Epithelial cell of proximal tubule (primary cell): ENCODE data around the gene SULT4A1. TPM values are rescaled to one million over a fixed set of nuclear protein-coding genes. Genes with fewer than 3 reads are reported as not detected.

ENCODE experiments used
- DNase-seq: peaks from one replicate; pipeline ENCODE4 v3.0.0-alpha.2; 2011; ENCODE audit warnings: low read depth
- H3K4me3 ChIP-seq: 2 replicates; pipeline ENCODE4 v1.5.1; 2011; ENCODE audit warnings: low read depth, mild to moderate bottlenecking, low read length
- CTCF ChIP-seq: conservative IDR thresholded peaks from 2 replicates; pipeline ENCODE4 v1.5.1; 2012; ENCODE audit warnings: low read depth, mild to moderate bottlenecking, low read length
- total RNA-seq: library from RNA; depleted of rRNA; stranded (reverse); fragments of >200 nt; gene quantifications from 2 replicates; pipeline ENCODE4 v1.2.3, GENCODE V29; 2015

The SULT4A1 gene
- total RNA-seq, 1 donor from 2014 or later, result 2.1 TPM

- TF ChIP-seq CTCF, result no peak
- no peak for DNase-seq
- H3K4me3 ChIP-seq, result no peak overlapping the region
These were observed 44.9 kb downstream of the SULT4A1 start for GRCh38 chr22:43817402-43817801.

- DNase-seq, result no peak
- no peak for TF ChIP-seq CTCF
- H3K4me3 ChIP-seq, result no peak overlapping the region
These were observed 48.0 kb downstream of the SULT4A1 start for GRCh38 chr22:43814264-43814663.

- no peak for DNase-seq
- H3K4me3 ChIP-seq, result peak overlapping the region; percentile 77
- TF ChIP-seq CTCF, result peak; percentile 5
These were observed 49.4 kb downstream of the SULT4A1 start for GRCh38 chr22:43812890-43813289.

GRCh38 chr22:43812149-43812842 is 50.0 kb downstream of the SULT4A1 start, which contains the start of gene EFCAB6:
Gene EFCAB6, minus strand, starts transcription at chr22:43812305. Its CDS starts 29,987 bp downstream, at chr22:43782318.
- peak; percentile 49 for DNase-seq
- TF ChIP-seq CTCF, result no peak
- peak within 1 kb of the TSS; percentile 77 for H3K4me3 ChIP-seq

GRCh38 chr22:43811777-43812148 is 50.5 kb downstream of the SULT4A1 start:
- no peak for DNase-seq
- TF ChIP-seq CTCF, result no peak
- H3K4me3 ChIP-seq, result peak overlapping the region; percentile 77

GRCh38 chr22:43802897-43803495 is 59.3 kb downstream of the SULT4A1 start:
- DNase-seq, result no peak
- no peak for TF ChIP-seq CTCF
- H3K4me3 ChIP-seq, result no peak overlapping the region

GRCh38 chr22:43800970-43801369 is 61.3 kb downstream of the SULT4A1 start:
- no peak for TF ChIP-seq CTCF
- no peak for DNase-seq
- no peak overlapping the region for H3K4me3 ChIP-seq
